Osteoblast (primary cell): ENCODE measurements around the gene UGT1A7. TPM values are rescaled to one million over a fixed set of nuclear protein-coding genes. Genes with fewer than 3 reads are reported as not detected.

Experiments used
- DNase-seq: peaks from one replicate; pipeline ENCODE4 v3.0.0; 2011; ENCODE audit warnings: low spot score, mixed read lengths; ENCODE audit not compliant: insufficient read length; ENCODE audit errors: missing footprints
- H2AFZ ChIP-seq: 2 replicates; pipeline ENCODE4 v1.6.0; 2011; ENCODE audit warnings: mild to moderate bottlenecking, low read length
- H3K27ac ChIP-seq: 2 replicates; pipeline ENCODE4 v1.5.1; 2011; ENCODE audit warnings: mild to moderate bottlenecking, low read depth, low read length, moderate library complexity
- H3K27me3 ChIP-seq: 2 replicates; pipeline ENCODE4 v1.6.0; 2012; ENCODE audit warnings: mild to moderate bottlenecking, control low read depth, inconsistent platforms, low read length, moderate library complexity; ENCODE audit not compliant: insufficient read depth
- H3K36me3 ChIP-seq: 2 replicates; pipeline ENCODE4 v1.5.1; 2011; ENCODE audit warnings: mild to moderate bottlenecking, low read length, control low read depth, moderate library complexity; ENCODE audit not compliant: insufficient read depth
- H3K4me1 ChIP-seq: 2 replicates; pipeline ENCODE4 v1.5.1; 2011; ENCODE audit warnings: mild to moderate bottlenecking, low read length, control low read depth, moderate library complexity; ENCODE audit not compliant: insufficient read depth
- H3K4me2 ChIP-seq: 2 replicates; pipeline ENCODE4 v1.6.0; 2011; ENCODE audit warnings: mild to moderate bottlenecking, low read length; ENCODE audit not compliant: insufficient read depth
- H3K4me3 ChIP-seq: fragments of 200-600 bp; sonication (generic); 3 replicates; pipeline ENCODE4 v1.5.1; 2012; ENCODE audit warnings: mild to moderate bottlenecking, low read length, inconsistent platforms; ENCODE audit not compliant: insufficient read depth
- H3K79me2 ChIP-seq: 2 replicates; pipeline ENCODE4 v1.6.0; 2012; ENCODE audit warnings: mild to moderate bottlenecking, low read length, control low read depth, inconsistent platforms; ENCODE audit not compliant: insufficient read depth
- H3K9me3 ChIP-seq: 2 replicates; pipeline ENCODE4 v1.5.1; 2011; ENCODE audit warnings: low read depth, low read length, control low read depth
- H4K20me1 ChIP-seq: 2 replicates; pipeline ENCODE4 v1.6.0; 2012; ENCODE audit warnings: mild to moderate bottlenecking, low read length, control low read depth; ENCODE audit not compliant: insufficient read depth
- total RNA-seq: library from RNA; depleted of rRNA; stranded (reverse); fragments of >200 nt; gene quantifications from 2 replicates; pipeline ENCODE4 v1.2.3, GENCODE V29; 2012
- TF ChIP-seq, protein P1 (sequence below): IDR thresholded peaks from 2 replicates; pipeline ENCODE4 v1.5.1; 2011; ENCODE audit warnings: mild to moderate bottlenecking, low read depth, low read length, moderate library complexity; ENCODE audit errors: extremely low read depth

Gene UGT1A7
- total RNA-seq, 1 donor: not detected

DNA sequence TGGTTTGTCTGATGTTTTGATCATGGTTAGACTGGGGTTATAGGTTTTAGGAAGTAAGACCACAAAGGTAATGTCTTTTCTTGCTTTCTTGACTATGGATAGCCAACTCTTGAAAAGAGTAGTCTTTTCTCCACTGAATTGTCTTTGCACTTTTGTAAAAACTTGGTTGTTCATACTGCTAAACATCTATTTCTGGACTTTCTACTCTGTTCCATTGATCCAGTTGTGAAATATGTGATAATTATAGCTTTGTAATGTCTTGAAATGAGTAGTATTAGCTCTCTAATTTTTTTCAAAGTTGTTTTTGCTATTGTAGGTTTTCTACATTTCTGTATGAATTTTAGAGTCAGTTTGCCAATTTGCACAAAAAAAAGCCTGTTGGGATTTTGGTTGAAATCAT, 23.1 kb upstream of the UGT1A7 start:
- Histone ChIP-seq H3K4me3 (no peak overlapping the region), H3K27ac (no peak overlapping the region), H2AFZ (no peak overlapping the region), H3K36me3 (no peaks in the 10 kb centered on the region), H3K4me1 (no peaks in the 10 kb centered on the region), H3K9me3 (no peaks in the 10 kb centered on the region), H4K20me1 (no peaks in the 10 kb centered on the region), H3K4me2 (no peak overlapping the region), H3K79me2 (no peaks in the 10 kb centered on the region), H3K27me3 (peaks cover 13% of the 10 kb centered on the region)
- no peak for DNase-seq
- TF ChIP-seq, protein P1, sequence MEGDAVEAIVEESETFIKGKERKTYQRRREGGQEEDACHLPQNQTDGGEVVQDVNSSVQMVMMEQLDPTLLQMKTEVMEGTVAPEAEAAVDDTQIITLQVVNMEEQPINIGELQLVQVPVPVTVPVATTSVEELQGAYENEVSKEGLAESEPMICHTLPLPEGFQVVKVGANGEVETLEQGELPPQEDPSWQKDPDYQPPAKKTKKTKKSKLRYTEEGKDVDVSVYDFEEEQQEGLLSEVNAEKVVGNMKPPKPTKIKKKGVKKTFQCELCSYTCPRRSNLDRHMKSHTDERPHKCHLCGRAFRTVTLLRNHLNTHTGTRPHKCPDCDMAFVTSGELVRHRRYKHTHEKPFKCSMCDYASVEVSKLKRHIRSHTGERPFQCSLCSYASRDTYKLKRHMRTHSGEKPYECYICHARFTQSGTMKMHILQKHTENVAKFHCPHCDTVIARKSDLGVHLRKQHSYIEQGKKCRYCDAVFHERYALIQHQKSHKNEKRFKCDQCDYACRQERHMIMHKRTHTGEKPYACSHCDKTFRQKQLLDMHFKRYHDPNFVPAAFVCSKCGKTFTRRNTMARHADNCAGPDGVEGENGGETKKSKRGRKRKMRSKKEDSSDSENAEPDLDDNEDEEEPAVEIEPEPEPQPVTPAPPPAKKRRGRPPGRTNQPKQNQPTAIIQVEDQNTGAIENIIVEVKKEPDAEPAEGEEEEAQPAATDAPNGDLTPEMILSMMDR: no peak

DNA sequence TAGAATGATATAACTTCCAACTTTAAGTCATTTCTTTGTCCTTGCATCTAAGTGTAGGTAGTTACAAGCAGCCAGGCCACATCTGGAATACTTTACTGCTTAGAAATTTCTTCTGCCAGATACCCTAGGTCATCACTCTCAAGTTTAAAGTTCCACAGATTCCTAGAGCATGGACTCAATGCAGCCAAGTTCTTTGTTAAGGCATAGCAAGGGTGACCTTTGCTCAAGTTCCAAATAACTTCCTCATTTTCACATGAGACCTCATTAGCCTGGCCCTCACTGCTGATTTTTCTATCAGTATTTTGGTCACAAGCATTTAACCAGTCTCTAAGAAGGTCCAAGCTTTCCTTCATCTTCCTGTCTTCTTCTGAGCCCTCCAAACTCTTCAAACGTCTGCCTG, 17.8 kb upstream of the UGT1A7 start:
- Histone ChIP-seq H2AFZ (no peak overlapping the region), H3K27me3 (peaks cover 5% of the 10 kb centered on the region), H3K79me2 (no peaks in the 10 kb centered on the region), H3K27ac (no peak overlapping the region), H3K36me3 (no peaks in the 10 kb centered on the region), H3K9me3 (no peaks in the 10 kb centered on the region), H3K4me1 (no peaks in the 10 kb centered on the region), H4K20me1 (no peaks in the 10 kb centered on the region), H3K4me3 (no peak overlapping the region), H3K4me2 (no peak overlapping the region)
- TF ChIP-seq, protein P1: no peak
- no peak for DNase-seq

DNA sequence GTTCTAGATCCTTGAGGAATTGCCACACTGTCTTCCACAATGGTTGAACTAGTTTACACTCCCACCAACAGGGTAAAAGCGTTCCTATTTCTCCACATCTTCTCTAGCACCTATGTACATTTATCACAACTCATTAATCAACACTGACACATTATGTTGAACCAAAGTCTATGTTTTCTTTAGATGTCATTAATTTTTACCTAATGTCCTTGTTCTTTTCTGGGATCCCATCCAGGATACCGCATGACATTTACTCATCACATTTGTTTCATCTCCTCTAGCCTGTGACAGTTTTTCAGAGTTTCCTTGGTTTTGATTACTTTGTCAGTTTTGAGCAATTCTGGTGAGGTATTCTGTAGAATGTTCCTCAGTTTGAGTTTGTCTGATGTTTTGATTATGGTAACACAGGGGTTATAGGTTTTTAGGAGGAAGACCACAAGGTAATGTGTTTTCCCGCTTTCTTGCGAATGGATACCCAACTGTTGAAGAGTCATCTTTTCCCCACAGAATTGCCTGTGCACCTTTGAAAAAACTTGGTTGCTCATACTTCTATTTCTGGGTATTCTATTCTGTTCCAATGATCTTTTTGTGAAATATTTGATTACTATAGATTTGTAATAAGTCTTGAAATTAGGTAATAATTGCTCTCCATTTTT, 13.0 kb upstream of the UGT1A7 start:
- Histone ChIP-seq H3K4me3 (no peak overlapping the region), H3K4me2 (no peak overlapping the region), H3K27ac (no peak overlapping the region), H3K36me3 (no peaks in the 10 kb centered on the region), H3K27me3 (no peaks in the 10 kb centered on the region), H2AFZ (no peak overlapping the region), H3K4me1 (no peaks in the 10 kb centered on the region), H4K20me1 (no peaks in the 10 kb centered on the region), H3K9me3 (no peaks in the 10 kb centered on the region), H3K79me2 (no peaks in the 10 kb centered on the region)
- no peak for DNase-seq
- TF ChIP-seq, protein P1: no peak

DNA sequence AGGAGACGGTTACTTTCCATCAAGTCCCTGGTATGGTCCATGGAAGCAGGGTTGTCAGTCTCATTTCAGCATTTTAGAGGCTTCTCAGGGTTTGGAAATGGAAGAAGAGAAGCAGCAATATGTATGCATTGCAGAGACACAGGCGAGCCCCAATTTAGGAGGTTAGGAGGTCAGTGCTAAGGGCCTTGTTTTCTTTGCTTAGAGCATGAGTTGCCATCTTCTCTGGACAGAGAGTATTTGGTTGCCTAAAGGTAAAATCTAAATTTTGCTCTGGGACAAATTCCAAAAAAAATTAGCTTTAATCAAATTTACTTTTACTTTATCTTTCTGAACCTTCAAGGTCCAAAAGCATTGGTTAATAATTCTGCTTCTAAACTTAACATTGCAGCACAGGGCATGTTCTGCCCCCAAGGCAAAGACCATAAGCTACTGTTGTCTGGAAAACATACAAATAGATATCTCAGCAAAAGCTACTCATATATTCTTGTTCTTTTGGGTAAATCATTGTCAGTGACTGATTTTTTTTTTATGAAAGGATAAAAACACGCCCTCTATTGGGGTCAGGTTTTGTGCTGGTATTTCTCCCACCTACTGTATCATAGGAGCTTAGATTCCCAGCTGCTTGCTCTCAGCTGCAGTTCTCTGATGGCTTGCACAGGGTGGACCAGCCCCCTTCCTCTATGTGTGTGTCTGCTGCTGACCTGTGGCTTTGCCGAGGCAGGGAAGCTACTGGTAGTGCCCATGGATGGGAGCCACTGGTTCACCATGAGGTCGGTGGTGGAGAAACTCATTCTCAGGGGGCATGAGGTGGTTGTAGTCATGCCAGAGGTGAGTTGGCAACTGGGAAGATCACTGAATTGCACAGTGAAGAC, 10.2 kb upstream of the UGT1A7 start, which contains the start of gene UGT1A9:
Gene UGT1A9 (plus strand): TSS at position 609 of the 872 bp plus-strand sequence. CDS start 37 bp downstream, at position 646.
- TF ChIP-seq, protein P1: no peak
- Histone ChIP-seq H2AFZ (no peak within 1 kb of the TSS), H3K4me2 (no peak within 1 kb of the TSS), H3K27ac (no peak within 1 kb of the TSS), H3K4me3 (no peak within 1 kb of the TSS), H3K27me3 (no peaks in the 10 kb centered on the region), H3K79me2 (no peaks in the 10 kb centered on the region), H4K20me1 (no peaks in the 10 kb centered on the region), H3K36me3 (no peaks in the 10 kb centered on the region), H3K4me1 (no peaks in the 10 kb centered on the region), H3K9me3 (no peaks in the 10 kb centered on the region)
- no peak for DNase-seq
